ENCODE results near the gene KCNJ5.

Gene KCNJ5

GRCh38 chr11:128931668-128932067, 40.5 kb downstream of the KCNJ5 start:
- DNase-seq (ENCODE audit: low spot score): no peak
- TF ChIP-seq CTCF (IDR thresholded peaks at IDR 0.05; ENCODE audit: extremely low read depth, missing control alignments): no peak

- TF ChIP-seq CTCF (IDR thresholded peaks at IDR 0.05; ENCODE audit: extremely low read depth, missing control alignments): no peak
- no peak for DNase-seq (ENCODE audit: low spot score)
Observed at GRCh38 chr11:128933481-128934178, 42.5 kb downstream of the KCNJ5 start.

- TF ChIP-seq CTCF (IDR thresholded peaks at IDR 0.05; ENCODE audit: extremely low read depth, missing control alignments): no peak
- no peak for DNase-seq (ENCODE audit: low spot score)
Observed at GRCh38 chr11:128934351-128934750, 43.2 kb downstream of the KCNJ5 start.

- TF ChIP-seq CTCF (IDR thresholded peaks at IDR 0.05; ENCODE audit: extremely low read depth, missing control alignments): no peak
- no peak for DNase-seq (ENCODE audit: low spot score)
Observed at GRCh38 chr11:128934926-128935325, 43.8 kb downstream of the KCNJ5 start.

GRCh38 chr11:128936606-128937251, 45.6 kb downstream of the KCNJ5 start:
- TF ChIP-seq CTCF (IDR thresholded peaks at IDR 0.05; ENCODE audit: extremely low read depth, missing control alignments): no peak
- no peak for DNase-seq (ENCODE audit: low spot score)

- TF ChIP-seq CTCF (IDR thresholded peaks at IDR 0.05; ENCODE audit: extremely low read depth, missing control alignments): no peak
- no peak for DNase-seq (ENCODE audit: low spot score)
Observed at GRCh38 chr11:128937480-128937879, 46.3 kb downstream of the KCNJ5 start.

- TF ChIP-seq CTCF (IDR thresholded peaks at IDR 0.05; ENCODE audit: extremely low read depth, missing control alignments): no peak
Observed at GRCh38 chr11:128938156-128938885, 47.2 kb downstream of the KCNJ5 start.

More at GRCh38 chr11:128938156-128938885, 47.2 kb downstream of the KCNJ5 start:
- no peak for DNase-seq (ENCODE audit: low spot score)

All from GM20000 (cell line).